Common myeloid progenitor, CD34-positive (primary cell): ENCODE data around the gene ANKRD33.

Experiments used
- CTCF ChIA-PET: fragments of 350-600 bp; sonication (Branson Sonifier 250); formaldehyde crosslinking; loops from one replicate; lab custom pipeline; 2021; ENCODE audit warnings: antibody characterized with exemption; lab: Charles Lee
- POLR2A ChIA-PET: fragments of 350-600 bp; sonication (Branson Sonifier 250); formaldehyde crosslinking; loops from one replicate; lab custom pipeline; 2021; ENCODE audit warnings: antibody characterized with exemption; lab: Charles Lee
- DNase-seq, 3 donors: peaks; one replicate each; pipeline versions ENCODE4 v3.0.0 to v3.0.0-alpha.2; 2013
- H3K27ac ChIP-seq, 2 experiments: 1 replicate in 1 of 2; 2 replicates in 1 of 2; pipeline ENCODE4 v1.7.0; 2013; ENCODE audit warnings: inconsistent platforms in 2 of 2, low read length in 2 of 2, mild to moderate bottlenecking in 2 of 2, low read depth in 1 of 2, moderate library complexity in 1 of 2; ENCODE audit not compliant: severe bottlenecking in 2 of 2, insufficient read depth in 1 of 2, poor library complexity in 1 of 2
- H3K27me3 ChIP-seq, 5 experiments: replicated peaks in 2 of 5; 1 replicate in 3 of 5; 2 replicates in 2 of 5; pipeline versions ENCODE4 v1.6.1 to v1.7.0; 2013; ENCODE audit warnings: low read length in 4 of 5, mild to moderate bottlenecking in 2 of 5, moderate library complexity in 2 of 5, inconsistent platforms in 1 of 5; ENCODE audit not compliant: insufficient read depth in 5 of 5, control insufficient read depth in 4 of 5
- H3K36me3 ChIP-seq, 4 experiments: 1 replicate in 2 of 4; 2 replicates in 2 of 4; pipeline versions ENCODE4 v1.6.1 to v1.7.0; 2013; ENCODE audit warnings: low read length in 3 of 4, control low read depth in 1 of 4, mild to moderate bottlenecking in 1 of 4; ENCODE audit not compliant: control insufficient read depth in 4 of 4, insufficient read depth in 4 of 4
- H3K4me1 ChIP-seq, 4 experiments: 1 replicate in 3 of 4; 2 replicates in 1 of 4; pipeline versions ENCODE4 v1.6.1 to v1.7.1; 2013; ENCODE audit warnings: low read length in 3 of 4, mild to moderate bottlenecking in 3 of 4, control low read depth in 1 of 4, inconsistent platforms in 1 of 4, moderate library complexity in 1 of 4; ENCODE audit not compliant: control insufficient read depth in 4 of 4, insufficient read depth in 4 of 4; ENCODE audit errors: control extremely low read depth in 1 of 4
- H3K4me3 ChIP-seq, 7 experiments: 1 replicate in 4 of 7; 2 replicates in 3 of 7; pipeline versions ENCODE4 v1.5.1 to v1.7.0; 2013; ENCODE audit warnings: mild to moderate bottlenecking in 7 of 7, low read length in 6 of 7, moderate library complexity in 6 of 7, inconsistent platforms in 2 of 7, low read depth in 2 of 7, control low read depth in 1 of 7; ENCODE audit not compliant: insufficient read depth in 4 of 7, control insufficient read depth in 1 of 7; ENCODE audit errors: extremely low read depth in 1 of 7
- H3K9me3 ChIP-seq, 5 experiments: 1 replicate in 4 of 5; 2 replicates in 1 of 5; pipeline versions ENCODE4 v1.6.1 to v1.7.1; 2013; ENCODE audit warnings: low read length in 4 of 5, mild to moderate bottlenecking in 2 of 5, inconsistent platforms in 1 of 5, low read depth in 1 of 5, moderate library complexity in 1 of 5; ENCODE audit not compliant: control insufficient read depth in 4 of 5, insufficient read depth in 2 of 5; ENCODE audit errors: control extremely low read depth in 1 of 5
- whole genome bisulfite sequencing: methylation state at CpG from one replicate; pipeline ENCODE4 v1.1.5; 2013; ENCODE audit not compliant: insufficient coverage; 5-methylcytosine and 5-hydroxymethylcytosine counted together

ANKRD33 gene

GRCh38 chr12:51932218-51933076 lies 44.5 kb downstream of the ANKRD33 start:
- 100% methylated on average over 3 of the region's 5 CpGs for WGBS
- POLR2A ChIA-PET = no interaction called here
- CTCF ChIA-PET = interaction anchor here (1.6 to 1.7 kb wide), 2 partner anchors 10 to 17 kb away, joined by 3 to 5 read pairs; no protein-coding TSS in a partner anchor
- H3K36me3 ChIP-seq = no peaks in the 10 kb centered on the region
- H3K27ac ChIP-seq = no peak overlapping the region
- H3K4me1 ChIP-seq = no peaks in the 10 kb centered on the region
- no peaks in the 10 kb centered on the region for H3K9me3 ChIP-seq
- DNase-seq = no peak
- H3K27me3 ChIP-seq = no peaks in the 10 kb centered on the region
- H3K4me3 ChIP-seq = no peak overlapping the region

GRCh38 chr12:51934080-51934479 lies 46.2 kb downstream of the ANKRD33 start:
- no peak overlapping the region for H3K4me3 ChIP-seq
- H3K36me3 ChIP-seq = no peaks in the 10 kb centered on the region
- WGBS = 100% methylated on average over 4 of the region's 4 CpGs
- no peaks in the 10 kb centered on the region for H3K27me3 ChIP-seq
- H3K9me3 ChIP-seq = no peaks in the 10 kb centered on the region
- CTCF ChIA-PET = interaction anchor here (1.0 to 1.3 kb wide), 5 partner anchors 12 to 45 kb away, joined by 3 to 5 read pairs (median 4); partner anchors contain the start of gene ANKRD33
- POLR2A ChIA-PET = no interaction called here
- H3K4me1 ChIP-seq = no peaks in the 10 kb centered on the region
- no peak for DNase-seq
- no peak overlapping the region for H3K27ac ChIP-seq

GRCh38 chr12:51937926-51938325 lies 50.0 kb downstream of the ANKRD33 start:
- Histone ChIP-seq H3K27ac (no peak overlapping the region), H3K4me1 (peaks cover 0 to 6% (median 2%) of the 10 kb centered on the region in 4 experiments), H3K36me3 (no peaks in the 10 kb centered on the region), H3K27me3 (no peaks in the 10 kb centered on the region), H3K4me3 (no peak overlapping the region), H3K9me3 (no peaks in the 10 kb centered on the region)
- ChIA-PET POLR2A (no interaction called here), CTCF (interaction anchor here (1.1 to 1.6 kb wide), 3 partner anchors 11 to 40 kb away, joined by 3 to 5 read pairs (median 4); no protein-coding TSS in a partner anchor)
- 88% methylated on average over 2 of the region's 2 CpGs for WGBS
- DNase-seq = no peak

GRCh38 chr12:51938726-51939125 lies 50.8 kb downstream of the ANKRD33 start:
- Histone ChIP-seq H3K27me3 (no peaks in the 10 kb centered on the region), H3K4me3 (no peak overlapping the region), H3K36me3 (no peaks in the 10 kb centered on the region), H3K4me1 (peaks cover 0 to 6% (median 2%) of the 10 kb centered on the region in 4 experiments), H3K27ac (no peak overlapping the region), H3K9me3 (peaks cover 0 to 4% (median 0%) of the 10 kb centered on the region in 5 experiments)
- ChIA-PET POLR2A (no interaction called here), CTCF (interaction anchor here (1.1 to 1.6 kb wide), 3 partner anchors 11 to 39 kb away, joined by 3 to 5 read pairs (median 4); no protein-coding TSS in a partner anchor)
- WGBS = 93% methylated on average over 2 of the region's 6 CpGs
- DNase-seq = no peak

GRCh38 chr12:51941011-51941581 lies 53.2 kb downstream of the ANKRD33 start:
- ChIA-PET CTCF (interaction anchor here (0.9 to 1.0 kb wide), 3 partner anchors 21 to 53 kb away, joined by 3 to 5 read pairs (median 4); partner anchors contain the start of gene ANKRD33), POLR2A (no interaction called here)
- no peaks in the 10 kb centered on the region for H3K36me3 ChIP-seq
- WGBS = 91% methylated on average over 9 of the region's 15 CpGs
- no peaks in the 10 kb centered on the region for H3K27me3 ChIP-seq
- no peak overlapping the region for H3K4me3 ChIP-seq
- H3K4me1 ChIP-seq = peaks cover 0 to 6% (median 2%) of the 10 kb centered on the region in 4 experiments
- no peak overlapping the region for H3K27ac ChIP-seq
- DNase-seq = no peak
- H3K9me3 ChIP-seq = peaks cover 3 to 17% (median 8%) of the 10 kb centered on the region in 5 experiments
